OCI-LY1 (cell line): Measurements from ENCODE around the gene ZNF226.
"Not testable (repeated sequence)": the region's sequence is repeated elsewhere in the genome, so short reads cannot be mapped to it uniquely, and the experiment has no call there.

Experiments used
- H2AFZ ChIP-seq: fragments of 200-600 bp; sonication (generic), shearing (Covaris generic); 2 replicates; pipeline ENCODE4 v1.6.0; 2014; ENCODE audit warnings: antibody characterized with exemption, mild to moderate bottlenecking, low read length
- H3F3A ChIP-seq: fragments of 200-600 bp; sonication (generic), shearing (Covaris generic); 2 replicates; pipeline ENCODE4 v1.6.0; 2014; ENCODE audit warnings: mild to moderate bottlenecking, antibody characterized with exemption, low read length, moderate library complexity; ENCODE audit not compliant: insufficient read depth
- H3K27ac ChIP-seq: fragments of 200-600 bp; sonication (generic); 2 replicates; pipeline ENCODE4 v1.5.1; 2014; ENCODE audit warnings: low read length, mixed run types, mild to moderate bottlenecking, low read depth; ENCODE audit not compliant: poor library complexity, severe bottlenecking
- H3K27me3 ChIP-seq: fragments of 200-600 bp; sonication (generic); 2 replicates; pipeline ENCODE4 v1.6.0; 2014; ENCODE audit warnings: antibody characterized with exemption, mild to moderate bottlenecking, low read length, moderate library complexity; ENCODE audit not compliant: insufficient read depth
- H3K36me3 ChIP-seq: fragments of 200-600 bp; sonication (generic); 2 replicates; pipeline ENCODE4 v1.6.1; 2014; ENCODE audit warnings: mild to moderate bottlenecking, antibody characterized with exemption, low read length, moderate library complexity, mixed read lengths; ENCODE audit not compliant: insufficient read depth
- H3K4me1 ChIP-seq: fragments of 200-600 bp; sonication (generic); 2 replicates; pipeline ENCODE4 v1.5.1; 2014; ENCODE audit warnings: mild to moderate bottlenecking, low read length, moderate library complexity; ENCODE audit not compliant: insufficient read depth, severe bottlenecking
- H3K4me2 ChIP-seq: fragments of 200-600 bp; sonication (generic), shearing (Covaris generic); 2 replicates; pipeline ENCODE4 v1.6.1; 2014; ENCODE audit warnings: low read length
- H3K4me3 ChIP-seq: fragments of 200-600 bp; sonication (generic); 2 replicates; pipeline ENCODE4 v1.5.1; 2014; ENCODE audit warnings: low read length, low read depth, mild to moderate bottlenecking, mixed read lengths; ENCODE audit not compliant: poor library complexity, severe bottlenecking
- H3K79me2 ChIP-seq: fragments of 200-600 bp; shearing (Covaris generic); 2 replicates; pipeline ENCODE4 v1.6.1; 2016; ENCODE audit warnings: mixed run types, low read length, mixed read lengths; ENCODE audit not compliant: insufficient read depth
- H3K9ac ChIP-seq: fragments of 200-600 bp; sonication (generic), shearing (Covaris generic); 2 replicates; pipeline ENCODE4 v1.6.1; 2014; ENCODE audit warnings: mild to moderate bottlenecking, low read length, mixed read lengths
- H3K9me2 ChIP-seq: fragments of 200-600 bp; sonication (generic), shearing (Covaris generic); 2 replicates; pipeline ENCODE4 v1.6.1; 2014; ENCODE audit warnings: low read depth, mild to moderate bottlenecking, low read length, mixed read lengths
- H3K9me3 ChIP-seq: fragments of 200-600 bp; shearing (Covaris generic); 2 replicates; pipeline ENCODE4 v1.6.1; 2014; ENCODE audit warnings: low read length, mixed read lengths
- H4K20me1 ChIP-seq: fragments of 200-600 bp; sonication (generic), shearing (Covaris generic); 2 replicates; pipeline ENCODE4 v1.6.0; 2016; ENCODE audit warnings: mild to moderate bottlenecking, low read length; ENCODE audit not compliant: insufficient read depth

The ZNF226 gene

GRCh38 chr19:44221291-44221690 lies 56.4 kb downstream of the ZNF226 start:
- not testable (repeated sequence) for H3K79me2 ChIP-seq, H3K27me3 ChIP-seq, H3F3A ChIP-seq, H3K4me3 ChIP-seq, H3K9me3 ChIP-seq, H3K9ac ChIP-seq, H3K27ac ChIP-seq, H4K20me1 ChIP-seq, H3K4me1 ChIP-seq, H3K4me2 ChIP-seq, H2AFZ ChIP-seq, H3K9me2 ChIP-seq
- H3K36me3 ChIP-seq = peaks cover 37% of the 10 kb centered on the region
